Natural killer cell treated with Interleukin-12 subunit alpha and Interleukin-12 subunit beta and Interleukin-15 and Interleukin-18, amount 100 ng/mL, for 72 hours (primary cell): ENCODE results near the gene VPS13D. TPM values are rescaled to one million over a fixed set of nuclear protein-coding genes. Genes with fewer than 3 reads are reported as not detected.

Source experiments
- ATAC-seq, 2 donors: fragments of 150-1000 bp; cut with Tn5 transposase in 1 of 2; sonication (Bioruptor Pico), chemical (Tn5 transposase) in 1 of 2; 2 replicates each; pipeline ENCODE4 v1.10.0; 2021
- DNase-seq: peaks from one replicate; pipeline ENCODE4 v3.0.0; 2022; ENCODE audit warnings: low spot score
- H3K27ac Mint-ChIP-seq, 2 donors: 1 replicate in 1 of 2; 2 replicates in 1 of 2; pipeline ENCODE4 v1.8.0; 2022; ENCODE audit warnings: mixed read lengths in 2 of 2, mild to moderate bottlenecking in 1 of 2, moderate library complexity in 1 of 2
- H3K27me3 Mint-ChIP-seq, 2 donors: 1 replicate in 1 of 2; 2 replicates in 1 of 2; pipeline ENCODE4 v1.8.0; 2022; ENCODE audit warnings: mixed read lengths in 2 of 2
- H3K36me3 Mint-ChIP-seq: one replicate; pipeline ENCODE4 v1.8.0; 2022; ENCODE audit warnings: mixed read lengths
- H3K4me1 Mint-ChIP-seq, 2 donors: 1 replicate in 1 of 2; 2 replicates in 1 of 2; pipeline ENCODE4 v1.8.0; 2022; ENCODE audit warnings: low read depth in 2 of 2, mixed read lengths in 2 of 2, mild to moderate bottlenecking in 1 of 2
- H3K4me3 Mint-ChIP-seq: one replicate; pipeline ENCODE4 v1.8.0; 2022; ENCODE audit warnings: mixed read lengths
- H3K9me3 Mint-ChIP-seq: 2 replicates; pipeline ENCODE4 v1.8.0; 2022; ENCODE audit warnings: mixed read lengths
- total RNA-seq, 2 donors: library from RNA; stranded (reverse); gene quantifications; one replicate each; pipeline ENCODE4 v1.2.3, GENCODE V29; 2022

Gene VPS13D
- total RNA-seq, 2 donors from 2014 or later = 41.8 to 71.7 TPM

GRCh38 chr1:12333036-12333785 is 103.4 kb downstream of the VPS13D start:
- Mint-ChIP-seq H3K36me3 (peaks cover 24% of the 10 kb centered on the region), H3K4me3 (no peak overlapping the region), H3K9me3 (no peaks in the 10 kb centered on the region), H3K4me1 (no peaks in the 10 kb centered on the region), H3K27me3 (no peaks in the 10 kb centered on the region), H3K27ac (no peak overlapping the region)
- ATAC-seq = no peak
- DNase-seq = no peak

- no peaks in the 10 kb centered on the region for H3K9me3 Mint-ChIP-seq
- no peaks in the 10 kb centered on the region for H3K27me3 Mint-ChIP-seq
- DNase-seq (no peak), ATAC-seq (no peak)
- H3K27ac Mint-ChIP-seq = no peak overlapping the region
- no peak overlapping the region for H3K4me3 Mint-ChIP-seq
- peaks cover 28% of the 10 kb centered on the region for H3K36me3 Mint-ChIP-seq
- peaks cover 0 to 4% of the 10 kb centered on the region in 2 donors for H3K4me1 Mint-ChIP-seq
Observed at GRCh38 chr1:12335815-12336214, 106.0 kb downstream of the VPS13D start.

- ATAC-seq (no peak), DNase-seq (no peak)
- no peak overlapping the region for H3K4me3 Mint-ChIP-seq
- H3K9me3 Mint-ChIP-seq = no peaks in the 10 kb centered on the region
- H3K4me1 Mint-ChIP-seq = peaks cover 3 to 6% of the 10 kb centered on the region in 2 donors
- H3K27ac Mint-ChIP-seq = peak overlapping the region in 1 of 2 donors; percentile 22
- H3K36me3 Mint-ChIP-seq = peaks cover 28% of the 10 kb centered on the region
- no peaks in the 10 kb centered on the region for H3K27me3 Mint-ChIP-seq
Observed at GRCh38 chr1:12336413-12336812, 106.6 kb downstream of the VPS13D start.

- no peak overlapping the region for H3K4me3 Mint-ChIP-seq
- H3K4me1 Mint-ChIP-seq = peaks cover 17 to 20% of the 10 kb centered on the region in 2 donors
- H3K27me3 Mint-ChIP-seq = no peaks in the 10 kb centered on the region
- H3K27ac Mint-ChIP-seq = no peak overlapping the region
- no peak for DNase-seq
- H3K9me3 Mint-ChIP-seq = no peaks in the 10 kb centered on the region
- H3K36me3 Mint-ChIP-seq = peaks cover 39% of the 10 kb centered on the region
- no peak for ATAC-seq
Observed at GRCh38 chr1:12338017-12338416, 108.2 kb downstream of the VPS13D start.

- no peak for ATAC-seq
- H3K36me3 Mint-ChIP-seq = peaks cover 37% of the 10 kb centered on the region
Observed at GRCh38 chr1:12338823-12339222, 109.0 kb downstream of the VPS13D start.

GRCh38 chr1:12339396-12339795 is 109.6 kb downstream of the VPS13D start:
- H3K9me3 Mint-ChIP-seq = no peaks in the 10 kb centered on the region
- peaks cover 23 to 27% of the 10 kb centered on the region in 2 donors for H3K4me1 Mint-ChIP-seq
- ATAC-seq (no peak), DNase-seq (no peak)
- H3K36me3 Mint-ChIP-seq = peaks cover 38% of the 10 kb centered on the region
- H3K4me3 Mint-ChIP-seq = no peak overlapping the region
- no peaks in the 10 kb centered on the region for H3K27me3 Mint-ChIP-seq
- H3K27ac Mint-ChIP-seq = peak overlapping the region in 1 of 2 donors; percentile 29

More at GRCh38 chr1:12338823-12339222, 109.0 kb downstream of the VPS13D start:
- Mint-ChIP-seq H3K9me3 (no peaks in the 10 kb centered on the region), H3K27me3 (no peaks in the 10 kb centered on the region), H3K4me3 (no peak overlapping the region), H3K27ac (peak overlapping the region in 1 of 2 donors; percentile 29), H3K4me1 (peaks cover 21 to 22% of the 10 kb centered on the region in 2 donors)
- DNase-seq = no peak

GRCh38 chr1:12339811-12340543 is 110.1 kb downstream of the VPS13D start:
- Mint-ChIP-seq H3K27ac (no peak overlapping the region), H3K4me3 (no peak overlapping the region), H3K27me3 (no peaks in the 10 kb centered on the region), H3K9me3 (no peaks in the 10 kb centered on the region), H3K4me1 (peaks cover 29 to 33% of the 10 kb centered on the region in 2 donors), H3K36me3 (peaks cover 38% of the 10 kb centered on the region)
- DNase-seq = no peak
- no peak for ATAC-seq

GRCh38 chr1:12340544-12340930 is 110.7 kb downstream of the VPS13D start:
- Mint-ChIP-seq H3K4me3 (no peak overlapping the region), H3K36me3 (peaks cover 37% of the 10 kb centered on the region), H3K27ac (no peak overlapping the region), H3K27me3 (no peaks in the 10 kb centered on the region), H3K9me3 (no peaks in the 10 kb centered on the region), H3K4me1 (peaks cover 35 to 38% of the 10 kb centered on the region in 2 donors)
- ATAC-seq (no peak), DNase-seq (no peak)

- peaks cover 41 to 50% of the 10 kb centered on the region in 2 donors for H3K4me1 Mint-ChIP-seq
- DNase-seq (no peak), ATAC-seq (no peak)
Observed at GRCh38 chr1:12341667-12342066, 111.8 kb downstream of the VPS13D start.

GRCh38 chr1:12342401-12343003 is 112.7 kb downstream of the VPS13D start:
- no peak overlapping the region for H3K4me3 Mint-ChIP-seq
- DNase-seq (no peak), ATAC-seq (no peak)
- no peaks in the 10 kb centered on the region for H3K9me3 Mint-ChIP-seq
- peak overlapping the region in 1 of 2 donors; percentile 28 for H3K27ac Mint-ChIP-seq
- H3K27me3 Mint-ChIP-seq = no peaks in the 10 kb centered on the region
- H3K4me1 Mint-ChIP-seq = peaks cover 41 to 51% of the 10 kb centered on the region in 2 donors
- H3K36me3 Mint-ChIP-seq = peaks cover 22% of the 10 kb centered on the region

More at GRCh38 chr1:12341667-12342066, 111.8 kb downstream of the VPS13D start:
- peak overlapping the region in 1 of 2 donors; percentile 28 for H3K27ac Mint-ChIP-seq
- H3K27me3 Mint-ChIP-seq = no peaks in the 10 kb centered on the region
- no peak overlapping the region for H3K4me3 Mint-ChIP-seq
- peaks cover 26% of the 10 kb centered on the region for H3K36me3 Mint-ChIP-seq
- no peaks in the 10 kb centered on the region for H3K9me3 Mint-ChIP-seq

GRCh38 chr1:12343823-12344487 is 114.1 kb downstream of the VPS13D start:
- H3K27me3 Mint-ChIP-seq = no peaks in the 10 kb centered on the region
- peak overlapping the region; percentile 90 for H3K4me3 Mint-ChIP-seq
- no peak for ATAC-seq
- H3K27ac Mint-ChIP-seq = peak overlapping the region; percentile 97
- H3K9me3 Mint-ChIP-seq = no peaks in the 10 kb centered on the region
- peaks cover 19% of the 10 kb centered on the region for H3K36me3 Mint-ChIP-seq
- no peak for DNase-seq
- H3K4me1 Mint-ChIP-seq = peaks cover 41 to 51% of the 10 kb centered on the region in 2 donors

GRCh38 chr1:12344596-12345349 is 114.9 kb downstream of the VPS13D start:
- peaks cover 41 to 51% of the 10 kb centered on the region in 2 donors for H3K4me1 Mint-ChIP-seq
- H3K27ac Mint-ChIP-seq = peak overlapping the region; percentile 97
- no peak for DNase-seq
- peak; percentile 74 to 77 for ATAC-seq
- peaks cover 27% of the 10 kb centered on the region for H3K36me3 Mint-ChIP-seq
- H3K4me3 Mint-ChIP-seq = peak overlapping the region; percentile 90
- H3K9me3 Mint-ChIP-seq = no peaks in the 10 kb centered on the region
- H3K27me3 Mint-ChIP-seq = no peaks in the 10 kb centered on the region
